ENCODE measurements around the gene PTPRM.

PTPRM gene

DNA sequence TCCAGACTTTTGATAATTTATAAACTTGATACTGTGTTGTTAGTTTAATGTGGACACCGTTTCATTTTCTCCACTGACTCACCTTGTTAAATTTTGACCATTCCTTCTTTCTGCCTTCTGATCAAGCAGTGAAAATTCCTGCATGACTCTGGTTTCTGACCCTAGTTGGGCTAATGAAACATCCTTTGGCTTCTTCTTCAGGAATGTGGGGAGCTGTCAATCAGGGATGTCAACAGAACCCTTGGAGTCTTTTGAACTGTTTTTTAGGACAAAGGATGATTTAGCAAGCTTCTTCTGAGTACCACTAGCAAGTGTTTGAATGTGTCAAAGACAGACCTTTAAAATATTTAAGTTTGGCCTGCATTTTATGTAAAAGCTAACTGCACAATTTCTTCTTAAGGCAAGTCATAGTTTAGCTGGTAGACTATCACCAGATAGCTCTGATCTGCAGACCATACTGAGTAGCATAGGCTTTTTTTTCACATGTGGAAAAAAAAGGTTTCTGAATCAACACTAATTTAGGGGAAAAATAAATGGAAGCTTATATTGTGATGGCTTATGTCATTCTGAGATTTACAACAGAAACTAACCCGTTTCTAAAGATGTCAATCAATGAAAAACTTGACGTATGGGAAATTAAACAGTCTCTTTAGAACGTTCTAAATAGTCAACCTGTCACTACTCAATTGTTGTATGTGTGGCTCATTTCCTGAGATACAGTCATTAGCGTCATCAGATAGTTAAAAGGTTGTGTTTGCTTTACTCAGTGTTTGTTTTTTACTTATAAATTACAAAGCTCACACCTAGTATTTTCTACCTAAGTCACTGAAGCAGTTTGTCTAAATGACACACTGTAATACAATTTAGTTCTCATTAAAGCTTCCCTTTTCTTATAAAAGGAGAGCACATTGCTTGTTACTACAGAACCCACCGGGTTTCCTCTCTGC is 311.4 kb downstream of the PTPRM start:
- no peak for ATAC-seq
- TF ChIP-seq PPARA (CRISPR knock-in tag; IDR thresholded peaks at IDR 0.05; ENCODE audit: borderline replicate concordance) (no peak), ZNF8 (CRISPR knock-in tag; IDR thresholded peaks at IDR 0.05) (no peak), PATZ1 (CRISPR knock-in tag; IDR thresholded peaks at IDR 0.05; ENCODE audit: borderline replicate concordance) (no peak), ZFP30 (CRISPR knock-in tag; IDR thresholded peaks at IDR 0.05) (no peak), TCF4 (CRISPR knock-in tag; IDR thresholded peaks at IDR 0.05; ENCODE audit: borderline replicate concordance) (no peak), GLIS3 (CRISPR knock-in tag; IDR thresholded peaks at IDR 0.05) (no peak), ZC3H10 (CRISPR knock-in tag; IDR thresholded peaks at IDR 0.05) (no peak), CSDC2 (CRISPR knock-in tag; IDR thresholded peaks at IDR 0.05) (no peak), ISL1 (CRISPR knock-in tag; IDR thresholded peaks at IDR 0.05) (no peak), ZNF565 (CRISPR knock-in tag; conservative IDR thresholded peaks at IDR 0.05; ENCODE audit: low read depth) (no peak), CSRNP3 (CRISPR knock-in tag; IDR thresholded peaks at IDR 0.05) (no peak), TOX (CRISPR knock-in tag; IDR thresholded peaks at IDR 0.05; ENCODE audit: borderline replicate concordance) (no peak), BACH2 (CRISPR knock-in tag; IDR thresholded peaks at IDR 0.05; ENCODE audit: borderline replicate concordance) (no peak), OSR1 (CRISPR knock-in tag; IDR thresholded peaks at IDR 0.05) (no peak), SNAI2 (CRISPR knock-in tag; IDR thresholded peaks at IDR 0.05) (no peak), ESRRG (CRISPR knock-in tag; IDR thresholded peaks at IDR 0.05) (no peak), RARB (CRISPR knock-in tag; IDR thresholded peaks at IDR 0.05) (no peak)
- TF ChIP-seq, protein P1, sequence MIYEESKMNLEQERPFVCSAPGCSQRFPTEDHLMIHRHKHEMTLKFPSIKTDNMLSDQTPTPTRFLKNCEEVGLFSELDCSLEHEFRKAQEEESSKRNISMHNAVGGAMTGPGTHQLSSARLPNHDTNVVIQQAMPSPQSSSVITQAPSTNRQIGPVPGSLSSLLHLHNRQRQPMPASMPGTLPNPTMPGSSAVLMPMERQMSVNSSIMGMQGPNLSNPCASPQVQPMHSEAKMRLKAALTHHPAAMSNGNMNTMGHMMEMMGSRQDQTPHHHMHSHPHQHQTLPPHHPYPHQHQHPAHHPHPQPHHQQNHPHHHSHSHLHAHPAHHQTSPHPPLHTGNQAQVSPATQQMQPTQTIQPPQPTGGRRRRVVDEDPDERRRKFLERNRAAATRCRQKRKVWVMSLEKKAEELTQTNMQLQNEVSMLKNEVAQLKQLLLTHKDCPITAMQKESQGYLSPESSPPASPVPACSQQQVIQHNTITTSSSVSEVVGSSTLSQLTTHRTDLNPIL (CRISPR knock-in tag; IDR thresholded peaks at IDR 0.05; ENCODE audit: low read depth): no peak

DNA sequence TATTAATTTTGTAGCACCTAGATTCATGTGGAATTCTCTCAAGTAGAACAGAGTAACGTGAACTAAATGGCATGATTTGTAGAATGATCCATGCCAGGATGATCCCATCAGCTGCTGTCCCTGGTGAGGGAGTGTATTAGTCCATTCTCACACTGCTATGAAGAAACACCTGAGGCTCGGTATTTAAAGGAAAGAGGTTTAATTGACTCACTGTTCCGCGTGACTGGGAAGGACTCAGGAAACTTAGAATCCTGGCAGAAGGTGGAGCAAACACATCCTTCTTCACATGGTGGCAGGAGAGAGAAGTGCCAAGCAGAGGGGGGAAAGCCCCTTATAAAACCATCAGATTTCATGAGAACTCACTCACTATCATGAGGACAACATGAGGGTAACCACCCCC is 312.6 kb downstream of the PTPRM start:
- TF ChIP-seq CSRNP3 (CRISPR knock-in tag; IDR thresholded peaks at IDR 0.05): no peak
- TF ChIP-seq, protein P1 (CRISPR knock-in tag; IDR thresholded peaks at IDR 0.05; ENCODE audit: low read depth): no peak
- no peak for TF ChIP-seq TOX (CRISPR knock-in tag; IDR thresholded peaks at IDR 0.05; ENCODE audit: borderline replicate concordance)
- TF ChIP-seq POU6F1 (CRISPR knock-in tag; IDR thresholded peaks at IDR 0.05; ENCODE audit: borderline replicate concordance, low read depth): no peak
- no peak for TF ChIP-seq ISL1 (CRISPR knock-in tag; IDR thresholded peaks at IDR 0.05)
- TF ChIP-seq ZNF565 (CRISPR knock-in tag; conservative IDR thresholded peaks at IDR 0.05; ENCODE audit: low read depth): no peak
- TF ChIP-seq BACH2 (CRISPR knock-in tag; IDR thresholded peaks at IDR 0.05; ENCODE audit: borderline replicate concordance): no peak
- TF ChIP-seq RARB (CRISPR knock-in tag; IDR thresholded peaks at IDR 0.05): no peak
- ATAC-seq: no peak

- TF ChIP-seq CSRNP3 (CRISPR knock-in tag; IDR thresholded peaks at IDR 0.05): no peak
- no peak for TF ChIP-seq ISL1 (CRISPR knock-in tag; IDR thresholded peaks at IDR 0.05)
- no peak for TF ChIP-seq RARB (CRISPR knock-in tag; IDR thresholded peaks at IDR 0.05)
- no peak for TF ChIP-seq CSDC2 (CRISPR knock-in tag; IDR thresholded peaks at IDR 0.05)
- TF ChIP-seq PPARA (CRISPR knock-in tag; IDR thresholded peaks at IDR 0.05; ENCODE audit: borderline replicate concordance): no peak
- no peak for TF ChIP-seq GLIS3 (CRISPR knock-in tag; IDR thresholded peaks at IDR 0.05)
- no peak for TF ChIP-seq TOX (CRISPR knock-in tag; IDR thresholded peaks at IDR 0.05; ENCODE audit: borderline replicate concordance)
- ATAC-seq: no peak
These were observed 318.7 kb downstream of the PTPRM start for GRCh38 chr18:7885865-7886264.

All from SK-N-SH treated with all-trans-retinoic acid at 6 μM for 48 hours (cell line).